Lower lobe of right lung (tissue), 2 donors: Measurements from ENCODE around the gene ST7. TPM values are rescaled to one million over a fixed set of nuclear protein-coding genes. Genes with fewer than 3 reads are reported as not detected.

Experiments
- ATAC-seq, 2 donors: fragments of 200-7000 bp; cut with Tn5 transposase; one replicate each; pipeline ENCODE4 v1.9.1; 2020 to 2022; ENCODE audit warnings: mild to moderate bottlenecking in 2 of 2, moderate library complexity in 2 of 2
- DNase-seq: peaks from one replicate; pipeline ENCODE4 v3.0.0-alpha.2; 2020
- H3K27ac ChIP-seq: fragments of 200-600 bp; one replicate; pipeline ENCODE4 v1.8.0; 2022
- H3K27me3 ChIP-seq: fragments of 200-600 bp; one replicate; pipeline ENCODE4 v1.8.0; 2022; ENCODE audit warnings: low read depth
- H3K36me3 ChIP-seq: fragments of 200-600 bp; one replicate; pipeline ENCODE4 v1.8.0; 2022; ENCODE audit warnings: mild to moderate bottlenecking
- H3K4me1 ChIP-seq: fragments of 200-600 bp; one replicate; pipeline ENCODE4 v1.8.0; 2022
- H3K4me3 ChIP-seq: fragments of 200-600 bp; one replicate; pipeline ENCODE4 v1.8.0; 2022; ENCODE audit warnings: mild to moderate bottlenecking
- H3K9me3 ChIP-seq: fragments of 200-600 bp; one replicate; pipeline ENCODE4 v1.8.0; 2022
- CTCF ChIP-seq: fragments of 200-600 bp; IDR thresholded peaks from one replicate; pipeline ENCODE4 v1.8.0; 2022; ENCODE audit warnings: antibody characterized with exemption, mild to moderate bottlenecking
- intact Hi-C: fragments of 100-400 bp; cut with DNase I; formaldehyde crosslinking; loops from one replicate; pipeline ENCODE4 v1.11.0; 2022
- total RNA-seq: library from RNA; stranded (reverse); fragmentation: NEBNext Ultra II Directional; extraction: Animal tissue kit (Norgen Biotek cat#: 25700); gene quantifications from one replicate; pipeline ENCODE4 v1.2.1, GENCODE V29; 2021
- donor health status: DM: no; HTN: yes; CAD: no; lungs with severe emphysema.

Gene ST7
- total RNA-seq, 1 donor from 2014 or later = 51.1 TPM

GRCh38 chr7:116981939-116982338, 28.6 kb downstream of the ST7 start:
- ATAC-seq (no peak), DNase-seq (no peak)
- TF ChIP-seq CTCF = no peak
- Histone ChIP-seq H3K27me3 (no peaks in the 10 kb centered on the region), H3K36me3 (no peaks in the 10 kb centered on the region), H3K4me1 (no peaks in the 10 kb centered on the region), H3K4me3 (no peak overlapping the region), H3K9me3 (no peaks in the 10 kb centered on the region), H3K27ac (no peak overlapping the region)
- intact Hi-C loops = no loop called here

GRCh38 chr7:116984511-116984910, 31.2 kb downstream of the ST7 start:
- DNase-seq = no peak
- Histone ChIP-seq H3K4me1 (no peaks in the 10 kb centered on the region), H3K4me3 (no peak overlapping the region), H3K36me3 (no peaks in the 10 kb centered on the region), H3K27ac (no peak overlapping the region), H3K27me3 (no peaks in the 10 kb centered on the region), H3K9me3 (no peaks in the 10 kb centered on the region)
- intact Hi-C loops = no loop called here
- ATAC-seq = no peak
- TF ChIP-seq CTCF = no peak

GRCh38 chr7:116984917-116985316, 31.6 kb downstream of the ST7 start:
- no peak overlapping the region for H3K4me3 ChIP-seq
- peak; percentile 63 for TF ChIP-seq CTCF
- no peaks in the 10 kb centered on the region for H3K36me3 ChIP-seq
- no peaks in the 10 kb centered on the region for H3K9me3 ChIP-seq
- DNase-seq (no peak), ATAC-seq (peak; percentile 43 to 64)
- H3K27me3 ChIP-seq = no peaks in the 10 kb centered on the region
- H3K27ac ChIP-seq = no peak overlapping the region
- H3K4me1 ChIP-seq = no peaks in the 10 kb centered on the region
- intact Hi-C loops = loop anchor here (5.0 kb wide), 1 partner anchor 132 kb away; no protein-coding TSS in a partner anchor

- Histone ChIP-seq H3K4me3 (no peak overlapping the region), H3K27ac (no peak overlapping the region), H3K4me1 (no peaks in the 10 kb centered on the region), H3K27me3 (no peaks in the 10 kb centered on the region), H3K9me3 (no peaks in the 10 kb centered on the region), H3K36me3 (no peaks in the 10 kb centered on the region)
- DNase-seq (no peak), ATAC-seq (no peak)
- no peak for TF ChIP-seq CTCF
- intact Hi-C loops = loop anchor here (5.0 kb wide), 1 partner anchor 132 kb away; no protein-coding TSS in a partner anchor
Measured at GRCh38 chr7:116985575-116985974, 32.3 kb downstream of the ST7 start.

- Histone ChIP-seq H3K27me3 (no peaks in the 10 kb centered on the region), H3K9me3 (no peaks in the 10 kb centered on the region), H3K36me3 (no peaks in the 10 kb centered on the region), H3K4me3 (no peak overlapping the region), H3K27ac (no peak overlapping the region), H3K4me1 (no peaks in the 10 kb centered on the region)
- ATAC-seq = no peak
- no peak for TF ChIP-seq CTCF
- intact Hi-C loops = loop anchor here (5.0 kb wide), 1 partner anchor 130 kb away; no protein-coding TSS in a partner anchor
- DNase-seq = no peak
Measured at GRCh38 chr7:116986611-116987565, 33.6 kb downstream of the ST7 start.
